NCI-H2081 treated with DMSO at 0.1 percent for 48 hours (cell line): ENCODE data around the gene NEDD4L.

Experiments used
- DNase-seq: peaks from one replicate; lab custom pipeline; 2025; lab: John Stamatoyannopoulos, UW

NEDD4L gene

DNA sequence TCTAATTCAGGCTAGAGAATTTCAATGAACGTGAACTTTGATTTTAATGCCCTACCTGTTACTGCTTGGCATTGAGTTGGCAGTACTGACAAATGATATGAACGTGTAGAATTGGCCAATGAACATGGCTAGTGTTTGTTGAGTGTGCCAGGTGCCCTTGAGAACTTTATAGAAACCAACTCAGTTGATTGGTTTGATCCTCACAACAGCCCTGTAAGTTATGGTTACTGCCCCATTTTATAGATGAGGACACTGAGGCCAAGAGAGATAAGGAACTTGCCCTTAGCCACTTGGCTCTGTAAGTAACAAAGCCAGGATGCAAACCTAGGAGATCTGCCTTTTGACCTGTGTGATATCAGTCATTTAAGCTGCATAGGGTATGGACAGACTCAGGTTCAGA, 275.7 kb downstream of the NEDD4L start:
- DNase-seq, result no peak

DNA sequence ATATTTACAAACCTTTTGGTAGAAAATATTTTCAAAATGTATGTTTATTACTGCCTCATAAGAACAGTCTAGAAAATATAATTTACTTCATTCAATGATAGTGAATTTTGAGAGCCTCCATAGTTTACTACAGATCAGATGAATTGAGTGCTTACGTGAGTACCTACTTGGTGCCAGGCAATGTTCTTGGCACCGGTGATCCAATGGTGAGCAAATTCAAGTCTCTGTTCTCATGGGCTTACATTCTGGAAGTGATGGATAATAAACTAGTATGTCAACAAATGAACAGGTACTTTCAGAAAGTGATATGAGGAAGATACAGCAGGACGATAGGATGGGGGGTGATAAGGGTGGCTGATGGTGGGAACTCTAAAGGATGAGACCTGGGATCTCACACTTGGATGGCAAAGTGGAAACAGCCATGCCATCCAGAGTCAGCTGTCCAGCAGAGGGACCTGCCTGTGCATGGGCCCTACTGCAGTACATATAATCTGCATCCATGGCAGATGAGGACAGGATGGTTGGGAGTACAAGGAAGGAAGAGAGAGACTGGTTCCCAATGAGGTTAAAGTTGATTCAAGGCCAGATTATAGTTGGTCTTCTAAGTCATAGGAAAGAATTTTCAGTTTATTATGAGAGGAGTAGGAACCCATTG, 277.0 kb downstream of the NEDD4L start:
- no peak for DNase-seq

DNA sequence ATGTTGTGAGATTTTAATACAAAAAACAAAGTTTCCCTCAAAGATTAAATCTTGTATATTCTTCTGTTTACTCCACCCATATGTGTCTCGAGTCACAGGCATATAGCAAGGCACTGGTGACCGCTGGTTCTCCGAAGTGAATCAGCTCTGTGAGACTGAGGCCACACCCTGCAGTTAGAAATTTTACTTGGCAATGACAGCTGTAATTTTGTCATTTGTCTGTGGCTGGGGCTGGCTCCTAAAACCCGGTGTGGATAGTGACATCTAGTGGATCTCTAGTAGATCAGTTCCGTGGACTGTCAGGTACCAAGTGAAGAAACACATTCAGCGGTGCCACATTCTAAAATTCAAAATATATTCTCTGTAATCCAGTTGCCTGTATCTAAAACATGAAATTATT, 278.0 kb downstream of the NEDD4L start:
- DNase-seq, result no peak

DNA sequence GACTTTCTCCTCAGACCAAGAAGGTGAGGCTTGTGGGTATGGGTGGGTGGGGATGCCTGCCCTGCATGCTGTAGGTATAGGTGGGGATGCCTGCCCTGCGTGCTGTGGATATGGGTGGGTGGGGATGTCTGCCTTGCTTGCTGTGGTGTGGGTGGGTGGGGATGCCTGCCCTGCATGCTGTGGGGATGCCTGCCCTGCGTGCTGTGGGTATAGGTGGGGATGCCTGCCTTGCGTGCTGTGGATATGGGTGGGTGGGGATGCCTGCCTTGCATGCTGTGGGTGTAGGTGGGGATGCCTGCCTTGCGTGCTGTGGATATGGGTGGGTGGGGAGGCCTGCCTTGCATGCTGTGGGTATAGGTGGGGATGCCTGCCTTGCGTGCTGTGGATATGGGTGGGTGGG, 278.4 kb downstream of the NEDD4L start:
- DNase-seq, result no peak

DNA sequence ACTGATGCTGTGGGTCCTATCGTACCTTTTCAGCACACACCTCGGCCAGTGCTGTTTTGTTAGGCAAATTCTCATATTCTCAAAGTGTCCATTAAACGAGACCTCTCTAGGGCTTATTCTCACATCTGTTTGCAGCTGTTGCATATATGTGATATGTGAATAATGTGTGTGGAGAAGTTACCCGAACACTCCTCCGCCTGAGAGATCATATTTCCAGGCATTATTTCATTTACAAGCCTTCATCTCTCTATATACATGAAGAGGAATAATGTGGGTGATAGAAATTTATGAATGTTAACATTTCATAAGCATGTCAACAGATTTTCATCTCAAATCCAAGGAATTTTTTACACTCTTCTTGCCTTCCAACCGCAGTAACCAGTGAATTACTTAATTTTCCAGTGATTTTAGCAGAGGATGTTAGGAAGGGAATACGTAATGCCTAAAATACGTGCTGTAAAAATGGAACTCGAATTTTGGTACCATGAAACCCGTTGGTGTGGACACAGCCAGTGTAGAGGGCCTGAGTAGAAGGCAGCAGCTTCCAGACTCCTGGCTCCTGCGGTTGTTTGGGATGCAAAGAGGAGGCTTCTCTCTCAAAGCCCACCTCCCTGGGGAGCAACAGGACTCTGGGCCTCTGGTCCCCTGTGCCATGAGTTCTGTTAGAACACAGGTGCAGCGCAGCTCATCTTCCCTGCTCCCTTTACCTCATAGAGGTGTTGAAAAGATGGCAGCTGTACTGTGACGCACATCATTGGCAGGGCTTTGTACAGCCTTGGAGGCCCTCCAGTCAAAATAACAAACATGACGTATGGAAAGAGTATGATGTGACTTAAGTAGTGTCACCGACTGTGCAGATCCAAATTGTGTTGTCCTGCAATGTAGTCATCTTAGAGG, 280.1 kb downstream of the NEDD4L start:
- DNase-seq, result no peak

DNA sequence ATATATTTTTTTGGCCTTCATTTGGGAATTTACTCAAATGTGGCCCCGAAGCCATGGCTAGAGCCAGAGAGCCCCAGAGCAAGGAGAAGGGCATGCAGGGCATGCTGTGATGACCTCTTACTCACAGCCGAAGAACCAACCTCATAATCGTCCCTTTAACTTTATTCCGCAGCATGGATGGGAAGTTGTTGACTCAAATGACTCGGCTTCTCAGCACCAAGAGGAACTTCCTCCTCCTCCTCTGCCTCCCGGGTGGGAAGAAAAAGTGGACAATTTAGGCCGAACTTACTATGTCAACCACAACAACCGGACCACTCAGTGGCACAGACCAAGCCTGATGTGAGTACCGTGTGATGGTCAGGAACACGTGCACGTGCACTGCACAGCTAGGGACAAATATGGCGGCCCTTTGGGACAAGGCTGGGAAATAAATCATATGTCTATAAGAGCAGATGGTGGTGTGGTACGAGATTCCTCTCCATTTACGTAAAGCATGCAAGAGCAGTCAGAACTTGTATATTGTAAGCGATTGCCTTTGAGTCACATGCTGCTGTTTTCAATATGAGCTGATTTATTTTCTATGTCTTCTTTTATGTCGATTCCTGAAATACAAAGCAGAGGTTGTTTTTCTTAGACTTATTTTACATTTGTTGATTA, 280.9 kb downstream of the NEDD4L start:
- DNase-seq, result no peak

DNA sequence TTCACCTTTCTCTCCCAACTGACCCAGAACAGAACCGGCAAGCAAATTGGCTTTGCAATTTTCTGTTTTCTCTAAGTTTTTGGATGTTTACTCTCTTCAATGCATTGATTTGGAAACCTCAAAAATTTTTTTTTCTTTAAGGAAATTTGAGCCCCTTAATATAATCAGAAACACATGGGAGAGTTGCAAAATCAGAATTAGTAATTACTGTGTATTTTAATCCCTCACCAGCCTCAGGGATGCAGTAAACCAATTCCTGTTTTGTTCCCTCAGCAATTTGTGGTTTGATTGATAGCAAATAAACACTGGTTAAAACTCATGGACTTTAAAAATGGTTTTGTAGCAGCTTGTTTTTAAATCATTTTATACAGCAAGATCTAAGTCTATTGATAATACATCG, 281.5 kb downstream of the NEDD4L start:
- no peak for DNase-seq

DNA sequence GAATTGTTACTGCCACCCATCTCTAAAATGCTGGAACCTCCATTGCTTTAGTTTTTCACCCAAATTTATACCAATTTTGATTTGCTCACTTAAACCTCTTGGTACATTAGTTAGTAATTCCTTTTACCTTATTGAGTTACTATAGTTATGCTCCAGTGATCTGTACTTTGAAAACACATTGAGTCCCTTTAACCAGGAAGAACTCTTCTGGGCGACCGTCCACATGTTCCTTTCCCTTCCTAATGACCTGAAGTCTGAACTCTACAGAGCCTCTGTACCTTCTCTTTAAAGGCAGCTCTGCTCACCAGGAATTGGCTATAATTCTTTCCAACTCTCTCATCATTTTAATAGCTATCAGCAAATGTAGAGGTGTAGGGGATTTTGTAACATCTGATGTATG, 290.0 kb downstream of the NEDD4L start:
- DNase-seq, result no peak

DNA sequence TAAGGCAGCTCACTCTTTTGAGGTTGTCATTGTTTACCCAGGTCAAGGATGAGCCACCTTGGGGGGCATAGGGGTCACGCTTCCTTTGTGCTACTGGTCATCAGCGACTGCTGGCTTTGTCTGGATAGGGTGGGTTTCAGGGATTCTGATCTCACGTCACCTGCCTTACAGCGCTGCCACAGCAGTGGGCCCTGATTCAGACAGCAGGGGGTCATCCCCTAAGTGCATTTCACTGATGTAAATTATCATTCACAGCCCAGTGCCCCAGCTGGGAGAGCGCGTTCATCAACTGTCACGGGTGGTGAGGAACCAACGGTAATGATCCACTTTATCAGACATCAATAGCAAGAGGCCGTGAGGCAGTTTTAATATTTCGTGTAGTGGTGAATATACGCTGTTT, 291.2 kb downstream of the NEDD4L start:
- DNase-seq, result no peak

DNA sequence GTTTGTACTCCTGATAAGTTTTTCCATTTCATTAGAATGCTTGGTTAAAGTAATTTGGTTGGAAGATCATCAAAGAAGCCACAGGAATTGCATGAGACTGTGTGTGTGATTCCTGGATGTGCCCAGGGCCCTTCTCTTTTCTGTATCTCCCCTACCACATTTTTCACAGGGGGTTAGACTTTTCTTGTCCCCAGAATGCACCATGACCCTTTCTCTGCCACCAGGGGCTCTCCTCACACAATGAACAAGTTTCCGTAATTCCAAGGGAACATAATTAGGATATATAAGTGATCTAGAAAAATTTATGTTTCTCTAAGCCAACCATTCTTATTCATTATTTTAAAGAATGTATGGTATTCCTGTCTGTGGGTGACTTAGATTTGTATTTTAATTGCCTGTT, 291.8 kb downstream of the NEDD4L start:
- DNase-seq, result no peak

DNA sequence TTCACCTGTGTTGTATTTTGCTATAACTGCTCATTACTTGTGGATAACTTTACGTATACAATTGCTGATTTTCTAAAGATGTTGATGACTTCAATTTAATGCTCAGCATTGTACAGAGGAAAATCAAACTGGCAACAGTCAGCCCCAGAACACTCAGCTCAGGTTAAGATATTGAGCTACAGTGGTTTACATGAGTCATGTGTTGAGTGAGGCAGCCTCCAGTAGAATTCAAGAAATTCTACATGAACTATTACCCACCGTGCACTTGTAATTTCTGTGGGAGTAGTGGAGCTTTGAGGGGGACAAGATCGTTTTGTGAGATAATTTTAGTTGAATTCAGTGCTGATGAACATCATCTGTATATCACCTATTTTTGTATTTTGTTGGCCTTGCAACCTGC, 292.6 kb downstream of the NEDD4L start:
- no peak for DNase-seq

DNA sequence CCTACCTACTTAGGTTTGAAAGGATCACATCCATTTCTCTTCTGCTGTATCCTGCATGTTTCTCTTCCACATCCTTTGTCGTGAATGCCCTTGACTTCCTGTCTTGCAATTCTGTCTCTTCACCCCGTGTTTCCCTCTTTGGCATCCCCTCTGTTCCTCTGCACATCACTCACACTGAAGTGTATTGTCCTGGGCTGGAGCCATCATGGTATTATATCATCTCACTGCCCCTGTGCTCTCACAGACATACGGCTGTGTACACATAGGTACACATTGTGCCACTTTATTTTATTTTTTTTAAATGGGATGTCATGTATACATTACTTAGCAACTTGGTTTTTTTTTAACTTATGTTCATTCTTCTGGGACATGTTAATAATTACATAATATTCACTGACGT, 293.3 kb downstream of the NEDD4L start:
- no peak for DNase-seq

DNA sequence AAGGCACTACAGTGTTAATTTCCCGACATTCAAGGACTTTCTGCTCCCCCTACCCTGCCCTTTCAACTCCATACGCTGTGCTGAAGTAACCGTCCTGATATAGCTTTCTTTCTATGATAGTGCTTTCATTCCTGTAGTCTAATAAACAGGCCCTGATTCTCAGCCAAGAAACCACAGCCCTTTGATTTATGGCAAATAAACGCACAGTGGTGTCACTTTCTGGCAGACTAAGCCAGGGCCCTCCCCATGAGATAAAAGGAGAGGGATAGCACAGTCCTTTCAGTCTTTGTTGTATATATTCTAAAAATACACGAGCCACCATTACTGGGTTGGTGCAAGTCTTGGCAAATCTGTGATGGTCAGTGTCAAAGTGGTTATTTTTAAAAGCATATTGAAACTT, 293.7 kb downstream of the NEDD4L start:
- DNase-seq, result no peak

DNA sequence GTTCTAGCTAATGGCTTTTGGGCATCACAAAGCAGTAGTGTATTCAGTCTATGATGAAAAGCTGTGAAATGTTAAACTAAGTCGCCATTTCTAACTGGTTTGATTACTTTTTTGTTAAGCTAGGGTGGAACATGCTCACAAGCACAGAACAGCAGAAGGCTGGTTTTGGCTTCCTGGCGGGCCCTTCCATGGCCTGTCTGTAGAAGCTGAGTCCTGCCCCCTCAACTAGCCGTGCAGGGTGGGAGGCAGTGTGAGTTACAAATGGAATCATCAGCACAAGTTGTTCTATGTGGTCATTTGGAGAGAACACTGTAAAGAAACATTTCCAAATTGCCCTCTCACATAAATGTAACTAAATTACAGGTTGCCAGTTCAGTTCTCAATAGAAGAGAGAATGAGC, 294.1 kb downstream of the NEDD4L start:
- no peak for DNase-seq

DNA sequence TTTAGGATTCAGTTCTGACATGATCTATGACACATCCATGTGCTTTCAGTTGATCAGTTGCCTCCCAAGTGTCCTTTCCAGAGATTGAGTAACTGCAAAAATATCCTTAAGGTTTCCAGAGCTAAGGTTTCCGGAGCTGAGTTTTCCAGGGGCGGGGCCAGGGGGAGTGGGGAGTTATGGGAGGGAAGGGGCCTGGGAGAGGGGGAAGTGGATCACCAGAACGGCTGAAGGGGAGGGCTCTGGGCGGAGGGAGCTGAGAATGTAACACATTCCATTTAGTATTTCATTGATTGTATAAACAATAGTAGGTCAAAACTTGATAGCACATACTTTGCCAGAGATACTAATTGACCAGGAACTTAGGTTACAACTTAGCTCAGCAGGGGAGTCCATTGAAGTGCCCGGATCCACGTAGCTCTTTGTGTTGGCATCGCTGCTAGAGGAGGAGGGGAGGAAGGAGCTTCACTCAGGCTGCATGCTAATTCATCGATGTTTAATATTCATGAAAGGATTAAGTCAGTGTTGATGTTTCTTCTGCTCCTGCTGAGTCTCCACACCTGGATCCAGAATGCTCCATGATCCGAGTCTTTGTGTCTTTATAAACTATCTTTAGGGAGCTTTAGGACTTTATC, 295.1 kb downstream of the NEDD4L start:
- no peak for DNase-seq

DNA sequence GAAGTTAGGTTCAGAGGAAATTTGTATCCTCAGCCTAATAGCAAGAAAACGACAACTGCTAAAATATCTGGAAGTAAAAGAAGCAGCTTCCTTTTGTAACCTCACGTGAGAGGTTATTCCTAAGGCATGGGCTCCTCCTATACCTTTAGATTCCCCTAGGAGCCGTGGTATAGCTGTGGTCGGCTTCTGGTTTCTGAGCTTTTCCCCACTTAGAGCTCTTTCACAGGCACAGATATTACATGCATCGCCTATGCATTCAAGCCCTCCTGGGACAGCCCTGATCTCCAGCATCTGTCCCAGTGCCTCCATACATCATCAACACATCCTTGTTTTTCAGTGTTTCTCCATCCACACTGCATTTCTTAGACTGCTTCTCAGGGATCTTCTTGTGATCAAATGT, 295.9 kb downstream of the NEDD4L start:
- no peak for DNase-seq

DNA sequence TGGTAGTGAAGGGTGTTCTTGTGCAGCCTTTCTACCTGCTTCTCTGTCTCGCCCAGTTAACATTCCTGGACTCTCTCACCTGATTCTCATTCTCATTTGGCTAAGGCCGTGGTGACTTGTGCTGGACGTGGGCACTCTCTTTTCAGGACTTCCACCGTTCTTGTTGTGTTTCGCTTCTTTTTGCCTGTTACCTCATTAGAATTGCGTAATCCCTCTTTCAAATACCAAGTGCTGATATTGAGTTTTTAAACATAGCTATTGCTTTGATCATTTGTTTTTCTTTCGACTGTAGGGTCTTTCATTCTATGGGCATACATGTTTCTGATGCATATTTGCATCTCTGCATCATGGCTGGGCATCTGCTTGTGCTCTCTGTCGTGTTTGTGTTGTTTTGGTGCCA, 297.9 kb downstream of the NEDD4L start:
- DNase-seq, result no peak

DNA sequence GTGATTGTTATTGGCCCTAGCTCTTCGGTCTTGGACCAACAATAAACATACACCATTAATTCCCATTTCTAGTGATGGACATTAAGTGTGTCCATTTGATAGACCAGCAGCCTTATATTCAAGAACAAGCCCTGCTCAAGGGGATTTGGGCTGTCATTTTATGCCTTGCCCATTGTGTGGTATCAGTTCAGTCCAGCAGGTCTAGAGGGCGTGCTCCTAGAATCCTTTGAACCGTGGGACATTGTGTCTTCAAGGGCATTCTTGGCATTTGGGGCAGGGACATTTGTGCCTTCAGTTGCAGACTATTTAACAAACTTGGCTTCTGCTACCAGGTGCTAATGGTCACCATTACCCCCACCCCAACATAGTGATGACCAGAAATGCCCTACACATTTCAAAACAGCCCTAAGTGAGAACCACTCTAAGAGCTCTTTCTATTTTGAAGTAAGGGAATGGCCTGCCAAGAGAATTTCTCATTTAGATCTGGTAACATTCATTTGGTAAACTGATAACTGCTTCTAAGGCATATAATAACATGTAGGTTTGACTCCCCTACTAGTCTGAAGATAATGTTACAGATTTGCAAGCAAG, 300.1 kb downstream of the NEDD4L start:
- DNase-seq, result no peak

DNA sequence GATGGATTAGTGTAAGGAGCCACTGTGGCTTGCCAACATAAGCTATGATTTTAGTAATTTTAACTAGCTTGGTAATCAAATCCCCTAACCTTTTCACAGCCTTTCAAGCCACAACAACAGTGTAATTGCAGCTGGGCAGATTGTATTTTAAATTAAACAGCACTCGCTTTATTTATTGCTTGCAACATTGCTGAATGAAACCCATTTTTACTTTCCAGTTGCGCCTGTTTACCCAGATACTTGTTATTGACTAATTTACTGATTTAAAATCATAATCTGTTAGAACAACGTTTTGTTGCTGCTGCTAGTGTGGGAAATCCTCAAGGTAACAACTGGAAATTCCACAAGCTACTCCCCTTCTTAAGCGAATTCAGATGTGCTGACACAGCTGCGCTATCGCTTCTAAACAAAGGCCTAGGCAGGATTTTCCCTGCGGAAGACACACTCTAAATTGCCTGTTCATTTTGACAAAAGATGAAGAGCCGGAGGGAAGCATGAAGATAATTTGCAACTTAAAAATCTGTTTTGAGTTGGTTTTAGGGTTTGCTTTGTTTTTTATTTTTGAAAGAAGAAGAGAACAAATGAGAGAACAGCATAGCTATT, 300.9 kb downstream of the NEDD4L start:
- no peak for DNase-seq

DNA sequence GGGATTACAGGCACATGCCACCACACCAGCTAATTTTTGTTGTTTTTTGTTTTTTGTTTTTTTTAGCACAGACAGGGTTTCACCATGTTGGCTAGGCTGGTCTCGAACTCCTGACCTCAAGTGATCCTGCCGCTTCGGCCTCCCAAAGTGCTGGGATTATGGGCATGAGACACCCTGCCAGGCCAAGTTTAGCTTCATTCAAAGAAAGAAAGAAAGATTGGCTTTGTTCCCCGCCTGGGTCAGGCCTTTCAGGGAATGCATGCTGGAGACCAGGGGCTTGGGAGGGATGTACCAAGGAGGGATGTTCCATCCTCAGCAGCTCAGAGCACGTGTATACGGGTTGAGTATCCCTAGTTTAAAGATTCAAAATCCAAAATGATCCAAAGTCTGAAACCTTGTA, 301.8 kb downstream of the NEDD4L start:
- DNase-seq, result no peak

DNA sequence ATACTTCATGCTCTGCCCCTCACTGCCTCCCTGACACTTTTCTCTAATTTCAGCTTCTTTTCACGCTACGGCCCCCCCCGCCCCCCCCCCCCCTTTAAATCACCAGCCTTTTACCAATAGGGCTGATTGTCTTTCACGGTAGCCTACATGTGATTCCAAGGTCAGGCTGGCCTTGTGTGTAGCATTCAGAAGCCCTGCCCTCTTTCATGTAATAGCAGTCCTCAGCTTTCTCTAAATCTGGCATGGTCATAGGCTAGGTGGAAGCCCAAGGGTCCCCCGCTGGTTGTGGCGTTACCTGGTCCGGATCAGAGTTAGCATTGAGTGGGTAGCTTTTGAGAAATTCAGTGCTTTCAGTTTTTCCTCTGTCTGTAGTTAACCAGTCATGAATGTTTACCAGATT, 303.1 kb downstream of the NEDD4L start:
- DNase-seq, result no peak

DNA sequence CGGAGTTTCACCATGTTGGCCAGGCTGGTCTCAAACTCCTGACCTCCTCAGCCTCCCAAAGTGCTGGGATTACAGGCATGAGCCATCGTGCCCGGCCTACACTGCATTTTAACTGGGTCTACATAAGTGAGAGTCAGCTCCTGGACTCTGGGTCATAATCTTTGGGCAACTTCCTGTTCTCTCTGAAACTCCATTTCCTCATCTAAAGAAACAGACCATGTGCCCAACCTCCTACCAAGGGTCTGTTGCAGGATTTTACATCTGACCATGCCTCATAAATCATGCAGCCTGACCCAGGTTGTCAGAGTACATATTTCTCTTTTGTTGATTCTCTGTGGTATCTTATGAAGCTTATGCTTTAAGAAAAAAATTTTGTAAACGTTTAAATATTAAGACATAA, 304.5 kb downstream of the NEDD4L start:
- DNase-seq, result no peak
